Activated B cell treated with CpG ODN at 0.5 μM for 24 hours (primary cell): ENCODE results near the gene KRT27. TPM values are rescaled to one million over a fixed set of nuclear protein-coding genes. Genes with fewer than 3 reads are reported as not detected.

Experiments
- ATAC-seq: fragments of 200-7000 bp; cut with Tn5 transposase; one replicate; pipeline ENCODE4 v1.10.0; 2021; ENCODE audit warnings: low read depth, mild to moderate bottlenecking, moderate library complexity
- CTCF ChIA-PET: fragments of 350-600 bp; sonication (Branson Sonifier 250); formaldehyde crosslinking; loops from one replicate; lab custom pipeline; 2021; ENCODE audit warnings: antibody characterized with exemption; lab: Charles Lee
- POLR2A ChIA-PET: fragments of 350-600 bp; sonication (Branson Sonifier 250); formaldehyde crosslinking; loops from one replicate; lab custom pipeline; 2021; ENCODE audit warnings: antibody characterized with exemption; lab: Charles Lee
- DNase-seq: peaks from one replicate; pipeline ENCODE4 v3.0.0; 2022
- H3K27ac Mint-ChIP-seq: one replicate; pipeline ENCODE4 v1.8.0; 2020; ENCODE audit warnings: mixed read lengths
- H3K27me3 Mint-ChIP-seq: one replicate; pipeline ENCODE4 v1.8.0; 2021; ENCODE audit warnings: mixed read lengths
- H3K36me3 Mint-ChIP-seq: one replicate; pipeline ENCODE4 v1.8.0; 2021; ENCODE audit warnings: low read depth, mixed read lengths
- H3K4me1 Mint-ChIP-seq: one replicate; pipeline ENCODE4 v1.8.0; 2021; ENCODE audit warnings: mixed read lengths
- H3K4me3 Mint-ChIP-seq: one replicate; pipeline ENCODE4 v1.8.0; 2020; ENCODE audit warnings: mild to moderate bottlenecking, mixed read lengths
- H3K9me3 Mint-ChIP-seq: one replicate; pipeline ENCODE4 v1.8.0; 2020; ENCODE audit warnings: mixed read lengths
- CTCF ChIP-seq: fragments of 200-600 bp; IDR thresholded peaks from one replicate; pipeline ENCODE4 v1.8.0; 2022; ENCODE audit warnings: antibody characterized with exemption, mild to moderate bottlenecking
- intact Hi-C: fragments of 100-400 bp; cut with micrococcal nuclease; formaldehyde crosslinking; loops from one replicate; pipeline ENCODE4 v1.15.1; 2024
- total RNA-seq: library from RNA; stranded (reverse); gene quantifications from 2 replicates; pipeline ENCODE4 v1.2.3, GENCODE V29; 2022

Gene KRT27, protein sequence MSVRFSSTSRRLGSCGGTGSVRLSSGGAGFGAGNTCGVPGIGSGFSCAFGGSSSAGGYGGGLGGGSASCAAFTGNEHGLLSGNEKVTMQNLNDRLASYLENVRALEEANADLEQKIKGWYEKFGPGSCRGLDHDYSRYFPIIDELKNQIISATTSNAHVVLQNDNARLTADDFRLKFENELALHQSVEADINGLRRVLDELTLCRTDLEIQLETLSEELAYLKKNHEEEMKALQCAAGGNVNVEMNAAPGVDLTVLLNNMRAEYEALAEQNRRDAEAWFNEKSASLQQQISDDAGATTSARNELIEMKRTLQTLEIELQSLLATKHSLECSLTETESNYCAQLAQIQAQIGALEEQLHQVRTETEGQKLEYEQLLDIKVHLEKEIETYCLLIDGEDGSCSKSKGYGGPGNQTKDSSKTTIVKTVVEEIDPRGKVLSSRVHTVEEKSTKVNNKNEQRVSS
- total RNA-seq: not detected in 2 replicates

DNA sequence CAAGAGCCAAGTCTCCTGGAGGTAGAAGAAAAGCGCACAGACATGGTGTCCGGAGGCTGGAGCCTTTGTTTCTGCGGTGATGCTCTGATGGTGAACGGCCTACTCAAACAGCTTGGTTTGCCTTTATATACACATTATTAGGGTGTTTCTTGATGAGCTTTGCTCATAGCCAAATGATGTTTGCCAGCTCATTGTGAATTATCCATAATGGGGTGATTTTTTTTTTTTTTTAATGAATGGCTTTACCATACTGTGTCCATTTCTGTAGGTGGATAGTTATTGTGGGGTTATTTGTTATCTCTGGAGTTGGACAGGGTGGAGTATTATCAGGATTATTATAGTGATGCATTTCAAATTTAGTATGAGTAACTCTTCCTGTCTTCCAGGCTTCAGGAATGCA, at the start of gene KRT27:
Gene KRT27 (minus strand): TSS at position 101 of the 400 bp plus-strand sequence. CDS start 57 bp downstream, at position 44.
- POLR2A ChIA-PET: no interaction called here
- ATAC-seq: no peak

DNA sequence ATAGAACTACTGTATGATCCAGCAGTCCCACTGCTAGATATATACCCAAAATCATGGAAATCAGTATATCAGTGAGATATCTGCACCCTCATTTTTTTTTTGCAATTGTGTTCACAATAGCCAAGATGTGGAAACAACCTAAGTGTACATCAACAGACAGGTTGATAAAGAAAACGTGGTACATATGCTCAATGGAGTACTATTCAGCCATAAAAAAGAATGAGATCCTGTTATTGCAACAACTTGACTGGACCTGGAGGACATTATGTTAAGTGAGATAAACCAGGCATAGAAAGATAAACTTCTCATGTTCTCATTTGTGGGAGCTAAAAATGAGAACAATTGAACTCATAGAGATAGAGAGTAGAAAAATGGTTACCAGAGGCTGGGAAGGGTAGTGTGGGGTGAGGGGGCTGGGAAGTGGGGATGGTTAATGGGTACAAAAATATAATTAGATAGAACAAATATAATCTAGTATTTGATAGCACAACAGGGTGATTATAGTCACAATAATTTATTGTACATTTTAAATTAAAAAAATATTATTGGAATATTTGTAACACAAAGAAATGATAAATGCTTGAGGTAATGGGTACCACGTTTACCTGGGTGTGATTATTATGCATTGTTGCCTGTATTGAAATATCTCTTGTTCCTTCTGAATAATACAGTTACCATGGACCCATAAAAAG, 47.9 kb upstream of the KRT27 start:
- ChIA-PET CTCF (no interaction called here), POLR2A (no interaction called here)
- peaks cover 21% of the 10 kb centered on the region for H3K36me3 Mint-ChIP-seq
- no peak for TF ChIP-seq CTCF
- H3K27ac Mint-ChIP-seq: no peak overlapping the region
- H3K4me3 Mint-ChIP-seq: no peak overlapping the region
- peaks cover 3% of the 10 kb centered on the region for H3K27me3 Mint-ChIP-seq
- no peaks in the 10 kb centered on the region for H3K4me1 Mint-ChIP-seq
- ATAC-seq (no peak), DNase-seq (no peak)
- intact Hi-C loops: no loop called here
- H3K9me3 Mint-ChIP-seq: peaks cover 4% of the 10 kb centered on the region

More for the DNA sequence above, at the start of gene KRT27:
- DNase-seq: no peak
- CTCF ChIA-PET: no interaction called here
- Mint-ChIP-seq H3K9me3 (no peaks in the 10 kb centered on the region), H3K36me3 (no peaks in the 10 kb centered on the region), H3K4me3 (no peak within 1 kb of the TSS), H3K27ac (no peak within 1 kb of the TSS), H3K27me3 (peaks cover 39% of the 10 kb centered on the region), H3K4me1 (peaks cover 4% of the 10 kb centered on the region)
- intact Hi-C loops: no loop called here
- TF ChIP-seq CTCF: no peak

- Mint-ChIP-seq H3K27me3 (peaks cover 3% of the 10 kb centered on the region), H3K9me3 (peaks cover 4% of the 10 kb centered on the region), H3K27ac (no peak overlapping the region), H3K4me1 (peaks cover 5% of the 10 kb centered on the region), H3K4me3 (no peak overlapping the region), H3K36me3 (peaks cover 11% of the 10 kb centered on the region)
- ChIA-PET CTCF (no interaction called here), POLR2A (no interaction called here)
- intact Hi-C loops: no loop called here
- DNase-seq (no peak), ATAC-seq (no peak)
- TF ChIP-seq CTCF: no peak
These were observed 46.2 kb upstream of the KRT27 start for GRCh38 chr17:40828454-40829044.

GRCh38 chr17:40827746-40828453, 45.5 kb upstream of the KRT27 start:
- H3K4me3 Mint-ChIP-seq: no peak overlapping the region
- peaks cover 11% of the 10 kb centered on the region for H3K36me3 Mint-ChIP-seq
- ChIA-PET CTCF (no interaction called here), POLR2A (no interaction called here)
- ATAC-seq (no peak), DNase-seq (no peak)
- H3K9me3 Mint-ChIP-seq: peaks cover 4% of the 10 kb centered on the region
- H3K4me1 Mint-ChIP-seq: peaks cover 5% of the 10 kb centered on the region
- intact Hi-C loops: no loop called here
- H3K27ac Mint-ChIP-seq: no peak overlapping the region
- H3K27me3 Mint-ChIP-seq: peaks cover 3% of the 10 kb centered on the region
- no peak for TF ChIP-seq CTCF
